GM19438 (cell line): Measurements from ENCODE around the gene DYDC1.
"Not testable (repeated sequence)": the region's sequence is repeated elsewhere in the genome, so short reads cannot be mapped to it uniquely, and the experiment has no call there.

ENCODE experiments used
- ATAC-seq: cut with Tn5 transposase; IDR thresholded peaks from one replicate; pipeline ENCODE4 v1.9.1; 2021; ENCODE audit warnings: low read depth; ENCODE audit not compliant: unreplicated experiment

The DYDC1 gene

GRCh38 chr10:80344912-80345311 is 11.6 kb downstream of the DYDC1 start:
- ATAC-seq: no peak

DNA sequence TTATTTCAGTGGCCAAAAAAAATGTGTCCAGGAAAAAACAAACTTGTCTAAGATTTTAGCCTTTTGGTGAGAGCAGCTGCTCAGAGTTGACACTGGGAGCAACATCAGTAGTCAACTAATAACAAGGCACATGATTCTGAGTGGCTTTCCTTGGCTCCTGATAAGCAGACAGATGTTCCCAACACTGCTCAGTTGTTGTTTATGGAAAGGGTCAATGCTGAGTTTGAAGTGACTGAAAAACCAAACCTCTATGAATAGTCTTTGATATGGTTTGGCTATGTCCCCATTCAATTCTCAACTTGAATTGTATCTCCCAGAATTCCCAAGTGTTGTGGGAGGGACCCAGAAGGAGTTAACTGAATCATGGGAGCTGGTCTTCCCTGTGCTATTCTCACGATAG is 12.3 kb downstream of the DYDC1 start:
- no peak for ATAC-seq

- ATAC-seq: no peak
Measured at GRCh38 chr10:80333983-80334382, 22.6 kb downstream of the DYDC1 start.

DNA sequence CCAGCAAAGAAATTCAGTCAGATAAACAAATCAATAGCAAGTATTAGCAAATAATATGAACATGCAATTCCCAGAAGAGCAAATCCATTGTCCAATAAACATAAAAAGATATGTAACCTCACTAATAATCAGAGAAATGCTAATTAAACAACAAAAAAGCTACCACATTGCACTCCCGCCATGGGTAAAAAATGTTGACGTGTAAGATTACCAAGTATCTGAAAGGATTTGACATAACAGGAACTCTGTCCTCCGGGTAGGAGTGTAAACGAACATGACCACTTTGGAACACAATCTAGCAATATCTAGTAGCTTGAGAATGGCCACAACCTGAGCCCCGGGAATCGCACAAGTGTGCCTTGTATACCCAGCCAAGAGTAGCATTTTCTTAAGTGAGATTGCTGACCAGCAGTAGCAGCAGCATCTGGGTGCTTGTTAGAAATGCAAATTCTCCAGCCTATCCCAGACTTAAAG is 31.6 kb downstream of the DYDC1 start:
- ATAC-seq: no peak

DNA sequence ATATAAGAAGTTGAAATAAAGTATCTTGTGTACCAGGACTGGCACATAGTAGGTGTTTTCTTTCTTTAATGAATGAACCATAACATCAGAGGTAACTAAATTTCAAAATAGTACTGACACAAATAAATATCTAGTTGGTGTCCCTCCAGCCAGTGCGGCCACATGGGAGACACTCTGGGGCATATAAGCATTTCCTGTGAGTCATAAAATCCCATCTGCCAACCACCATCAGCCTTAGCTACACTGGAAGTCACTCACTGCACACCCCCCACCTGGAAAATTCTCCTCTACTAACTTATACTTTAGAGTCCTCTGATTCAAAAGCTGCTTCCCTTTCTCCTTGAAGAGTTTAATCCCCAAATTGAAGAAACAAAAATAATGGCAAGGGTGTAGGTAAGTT is 32.5 kb downstream of the DYDC1 start:
- ATAC-seq: no peak

GRCh38 chr10:80323311-80323710 is 33.2 kb downstream of the DYDC1 start:
- ATAC-seq: no peak

- no peak for ATAC-seq
Measured at GRCh38 chr10:80322711-80323110, 33.8 kb downstream of the DYDC1 start.

- no peak for ATAC-seq
Measured at GRCh38 chr10:80322158-80322557, 34.4 kb downstream of the DYDC1 start.

DNA sequence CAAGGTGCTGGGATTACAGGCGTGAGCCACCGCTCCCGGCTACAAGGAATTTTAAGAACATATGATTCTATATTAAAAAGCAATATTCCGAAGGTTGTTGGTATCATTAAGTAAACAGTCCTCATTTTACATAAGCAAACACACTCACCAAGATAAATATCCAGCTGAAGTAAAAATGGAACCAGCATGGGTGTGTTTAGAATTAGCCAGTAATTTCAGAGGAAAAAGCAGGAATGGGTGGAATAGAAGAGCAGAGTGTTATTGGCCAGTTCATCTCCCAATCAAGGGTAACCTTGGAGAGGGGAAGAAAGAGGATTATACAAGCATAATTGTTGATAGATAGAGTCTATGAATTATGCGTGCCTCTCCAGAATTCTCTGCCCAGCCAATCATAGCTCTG is 35.4 kb downstream of the DYDC1 start:
- ATAC-seq: no peak

- no peak for ATAC-seq
Measured at GRCh38 chr10:80320377-80320776, 36.2 kb downstream of the DYDC1 start.

- no peak for ATAC-seq
Measured at GRCh38 chr10:80319725-80320290, 36.7 kb downstream of the DYDC1 start.

GRCh38 chr10:80319318-80319717 is 37.2 kb downstream of the DYDC1 start:
- no peak for ATAC-seq

DNA sequence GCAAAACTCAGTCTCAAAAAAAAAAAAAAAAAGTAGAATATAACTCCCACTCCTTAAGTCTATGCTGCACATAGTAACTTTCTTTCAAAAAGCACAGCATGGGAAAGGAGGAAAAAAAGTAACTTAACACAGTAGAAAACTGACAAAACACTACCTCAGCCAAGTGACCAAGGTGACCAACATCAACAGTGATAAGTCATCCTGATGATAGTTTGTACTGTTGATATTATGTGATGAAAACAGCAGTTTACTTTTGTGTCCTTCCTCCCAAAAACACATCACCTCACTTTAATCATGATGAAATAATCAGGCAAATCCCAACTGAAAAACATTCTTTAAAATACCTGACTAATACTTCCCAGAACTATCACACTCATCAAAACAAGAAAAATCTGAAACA is 37.8 kb downstream of the DYDC1 start:
- no peak for ATAC-seq

- ATAC-seq: no peak
Measured at GRCh38 chr10:80315391-80315790, 41.2 kb downstream of the DYDC1 start.

GRCh38 chr10:80313523-80313922 is 43.0 kb downstream of the DYDC1 start:
- ATAC-seq: no peak

DNA sequence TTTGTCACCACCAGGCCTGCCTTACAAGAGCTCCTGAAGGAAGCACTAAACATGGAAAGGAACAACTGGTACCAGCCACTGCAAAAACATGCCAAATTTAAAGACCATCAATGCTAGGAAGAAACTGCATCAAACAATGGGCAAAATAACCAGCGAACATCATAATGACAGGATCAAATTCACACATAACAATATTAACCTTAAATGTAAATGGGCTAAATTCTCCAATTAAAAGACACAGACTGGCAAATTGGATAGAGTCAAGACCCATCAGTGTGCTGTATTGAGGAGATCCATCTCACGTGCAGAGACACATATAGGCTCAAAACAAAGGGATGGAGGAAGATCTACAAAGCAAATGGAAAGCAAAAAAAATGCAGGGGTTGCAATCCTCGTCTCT is 50.6 kb downstream of the DYDC1 start:
- not testable (repeated sequence) for ATAC-seq

- ATAC-seq: no peak
Measured at GRCh38 chr10:80296942-80297341, 59.6 kb downstream of the DYDC1 start.

GRCh38 chr10:80292607-80293239 is 63.8 kb downstream of the DYDC1 start:
- ATAC-seq: no peak

GRCh38 chr10:80290474-80291220 is 65.9 kb downstream of the DYDC1 start:
- ATAC-seq: no peak

- ATAC-seq: no peak
Measured at GRCh38 chr10:80289451-80290287, 66.9 kb downstream of the DYDC1 start, which contains the start of gene MAT1A. Gene MAT1A, minus strand, starts transcription at chr10:80289658. Its CDS starts 235 bp downstream, at chr10:80289423.

DNA sequence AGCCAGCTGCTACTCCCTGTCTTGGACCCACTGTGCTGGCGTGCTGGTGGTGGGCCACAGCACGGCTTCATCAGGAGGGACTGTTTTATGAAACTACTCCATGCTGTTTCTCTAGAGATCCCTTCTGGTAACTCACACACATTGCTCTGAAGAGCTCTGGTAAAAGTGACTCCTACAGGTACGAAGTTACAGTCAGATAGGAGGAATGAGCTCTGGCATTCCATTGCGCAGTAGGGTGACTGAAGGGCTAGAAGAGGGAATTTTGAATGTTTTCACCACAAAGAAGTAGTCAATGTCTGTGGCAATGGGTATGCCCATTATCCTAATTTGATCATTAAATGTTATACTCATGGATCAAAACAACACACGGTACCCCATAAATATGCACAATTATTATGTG is 67.7 kb downstream of the DYDC1 start:
- ATAC-seq: no peak
